ENCODE measurements around the gene SPINT2. TPM values are rescaled to one million over a fixed set of nuclear protein-coding genes. Genes with fewer than 3 reads are reported as not detected.

SPINT2 gene
- total RNA-seq, 1 donor from 2014 or later, result 71.0 TPM

- H3K27me3 ChIP-seq, result no peaks in the 10 kb centered on the region
- H3K9me3 ChIP-seq (ENCODE audit: low read depth), result no peaks in the 10 kb centered on the region
- DNase-seq (ENCODE audit: low spot score), result no peak
- H3K79me2 ChIP-seq (ENCODE audit: low read depth), result peaks cover 7% of the 10 kb centered on the region
- peaks cover 3% of the 10 kb centered on the region for H4K20me1 ChIP-seq (ENCODE audit: low read depth)
- Mint-ChIP-seq H3K27ac (no peak overlapping the region), H3K4me3 (no peak overlapping the region), H3K27me3 (ENCODE audit: insufficient read depth, low read depth) (peaks cover 6% of the 10 kb centered on the region), H3K4me1 (peaks cover 5% of the 10 kb centered on the region), H3K36me3 (peaks cover 2% of the 10 kb centered on the region), H3K9me3 (no peaks in the 10 kb centered on the region)
- no peak overlapping the region for H3K9ac ChIP-seq
- TF ChIP-seq EZH2 (IDR thresholded peaks at IDR 0.05), result no peak
- no peak for TF ChIP-seq CTCF (IDR thresholded peaks at IDR 0.05)
- TF ChIP-seq EZH2phosphoT487 (IDR thresholded peaks at IDR 0.05), result no peak
- no peak overlapping the region for H3K4me3 ChIP-seq
- H3F3A ChIP-seq (ENCODE audit: low read depth), result peaks cover 8% of the 10 kb centered on the region
- no peak overlapping the region for H3K4me2 ChIP-seq
- no peaks in the 10 kb centered on the region for H3K36me3 ChIP-seq
- no peak overlapping the region for H2AFZ ChIP-seq (replicated peaks)
- H3K27ac ChIP-seq, result no peak overlapping the region
- no peaks in the 10 kb centered on the region for H3K4me1 ChIP-seq
These were observed 45.4 kb downstream of the SPINT2 start for GRCh38 chr19:38309615-38310278.

- H3K4me2 ChIP-seq, result no peak overlapping the region
- DNase-seq (ENCODE audit: low spot score), result no peak
- no peaks in the 10 kb centered on the region for H3K9me3 ChIP-seq (ENCODE audit: low read depth)
- no peaks in the 10 kb centered on the region for H3K27me3 ChIP-seq
- no peaks in the 10 kb centered on the region for H3K36me3 ChIP-seq
- Mint-ChIP-seq H3K4me3 (no peak overlapping the region), H3K36me3 (peaks cover 2% of the 10 kb centered on the region), H3K27ac (no peak overlapping the region), H3K4me1 (peaks cover 7% of the 10 kb centered on the region), H3K27me3 (ENCODE audit: insufficient read depth, low read depth) (peaks cover 7% of the 10 kb centered on the region), H3K9me3 (no peaks in the 10 kb centered on the region)
- H3K4me3 ChIP-seq, result no peak overlapping the region
- H2AFZ ChIP-seq (replicated peaks), result no peak overlapping the region
- H4K20me1 ChIP-seq (ENCODE audit: low read depth), result peaks cover 3% of the 10 kb centered on the region
- H3K4me1 ChIP-seq, result no peaks in the 10 kb centered on the region
- no peak overlapping the region for H3K9ac ChIP-seq
- H3F3A ChIP-seq (ENCODE audit: low read depth), result peaks cover 8% of the 10 kb centered on the region
- H3K27ac ChIP-seq, result no peak overlapping the region
- peaks cover 12% of the 10 kb centered on the region for H3K79me2 ChIP-seq (ENCODE audit: low read depth)
- no peak for TF ChIP-seq EZH2 (IDR thresholded peaks at IDR 0.05)
- no peak for TF ChIP-seq CTCF (IDR thresholded peaks at IDR 0.05)
- no peak for TF ChIP-seq EZH2phosphoT487 (IDR thresholded peaks at IDR 0.05)
These were observed 45.9 kb downstream of the SPINT2 start for GRCh38 chr19:38310279-38310670.

GRCh38 chr19:38310986-38311385, 46.6 kb downstream of the SPINT2 start:
- H3K36me3 ChIP-seq, result no peaks in the 10 kb centered on the region
- no peaks in the 10 kb centered on the region for H3K9me3 ChIP-seq (ENCODE audit: low read depth)
- no peaks in the 10 kb centered on the region for H3K4me1 ChIP-seq
- peaks cover 2% of the 10 kb centered on the region for H3K36me3 Mint-ChIP-seq
- H3K27me3 ChIP-seq, result no peaks in the 10 kb centered on the region
- no peak overlapping the region for H3K4me2 ChIP-seq
- no peak overlapping the region for H3K4me3 Mint-ChIP-seq
- no peak overlapping the region for H3K9ac ChIP-seq
- no peak overlapping the region for H2AFZ ChIP-seq (replicated peaks)
- H3K27ac Mint-ChIP-seq, result no peak overlapping the region
- no peak for TF ChIP-seq EZH2 (IDR thresholded peaks at IDR 0.05)
- TF ChIP-seq EZH2phosphoT487 (IDR thresholded peaks at IDR 0.05), result no peak
- no peak overlapping the region for H3K4me3 ChIP-seq
- H4K20me1 ChIP-seq (ENCODE audit: low read depth), result no peaks in the 10 kb centered on the region
- peaks cover 5% of the 10 kb centered on the region for H3F3A ChIP-seq (ENCODE audit: low read depth)
- H3K79me2 ChIP-seq (ENCODE audit: low read depth), result peaks cover 13% of the 10 kb centered on the region
- peaks cover 9% of the 10 kb centered on the region for H3K27me3 Mint-ChIP-seq (ENCODE audit: insufficient read depth, low read depth)
- H3K9me3 Mint-ChIP-seq, result no peaks in the 10 kb centered on the region
- no peak for DNase-seq (ENCODE audit: low spot score)
- peaks cover 8% of the 10 kb centered on the region for H3K4me1 Mint-ChIP-seq
- H3K27ac ChIP-seq, result no peak overlapping the region
